ENCODE data around the gene CEP250. TPM values are rescaled to one million over a fixed set of nuclear protein-coding genes. Genes with fewer than 3 reads are reported as not detected.

CEP250 gene
- total RNA-seq, 1 donor from 2014 or later = 58.5 TPM

GRCh38 chr20:35466856-35467255, 11.5 kb downstream of the CEP250 start:
- H3K4me1 Mint-ChIP-seq (ENCODE audit: unreplicated experiment) = peaks cover 15% of the 10 kb centered on the region
- no peak for TF ChIP-seq CTCF (IDR thresholded peaks at IDR 0.05)
- H3K9me3 Mint-ChIP-seq (ENCODE audit: unreplicated experiment) = no peaks in the 10 kb centered on the region
- peaks cover 39% of the 10 kb centered on the region for H3K36me3 Mint-ChIP-seq (ENCODE audit: unreplicated experiment)
- DNase-seq (ENCODE audit: extremely low spot score, unreplicated experiment) = no peak
- H3K27ac Mint-ChIP-seq (ENCODE audit: unreplicated experiment) = peak overlapping the region; percentile 25
- no peak overlapping the region for H3K4me3 Mint-ChIP-seq (ENCODE audit: unreplicated experiment)
- H3K27me3 Mint-ChIP-seq (ENCODE audit: unreplicated experiment) = no peaks in the 10 kb centered on the region

- peaks cover 39% of the 10 kb centered on the region for H3K36me3 Mint-ChIP-seq (ENCODE audit: unreplicated experiment)
- no peak for TF ChIP-seq CTCF (IDR thresholded peaks at IDR 0.05)
- H3K9me3 Mint-ChIP-seq (ENCODE audit: unreplicated experiment) = no peaks in the 10 kb centered on the region
- no peaks in the 10 kb centered on the region for H3K27me3 Mint-ChIP-seq (ENCODE audit: unreplicated experiment)
- H3K4me1 Mint-ChIP-seq (ENCODE audit: unreplicated experiment) = peaks cover 14% of the 10 kb centered on the region
- peak overlapping the region; percentile 76 for H3K27ac Mint-ChIP-seq (ENCODE audit: unreplicated experiment)
- no peak overlapping the region for H3K4me3 Mint-ChIP-seq (ENCODE audit: unreplicated experiment)
- DNase-seq (ENCODE audit: extremely low spot score, unreplicated experiment) = no peak
Observed at GRCh38 chr20:35467339-35468224, 12.2 kb downstream of the CEP250 start.

GRCh38 chr20:35468671-35469334, 13.4 kb downstream of the CEP250 start:
- Mint-ChIP-seq H3K4me1 (ENCODE audit: unreplicated experiment) (peaks cover 14% of the 10 kb centered on the region), H3K4me3 (ENCODE audit: unreplicated experiment) (no peak overlapping the region), H3K27me3 (ENCODE audit: unreplicated experiment) (no peaks in the 10 kb centered on the region), H3K9me3 (ENCODE audit: unreplicated experiment) (no peaks in the 10 kb centered on the region), H3K36me3 (ENCODE audit: unreplicated experiment) (peaks cover 36% of the 10 kb centered on the region), H3K27ac (ENCODE audit: unreplicated experiment) (no peak overlapping the region)
- DNase-seq (ENCODE audit: extremely low spot score, unreplicated experiment) = no peak
- TF ChIP-seq CTCF (IDR thresholded peaks at IDR 0.05) = no peak

GRCh38 chr20:35472209-35472608, 16.8 kb downstream of the CEP250 start:
- peaks cover 10% of the 10 kb centered on the region for H3K4me1 Mint-ChIP-seq (ENCODE audit: unreplicated experiment)
- no peaks in the 10 kb centered on the region for H3K27me3 Mint-ChIP-seq (ENCODE audit: unreplicated experiment)
- DNase-seq (ENCODE audit: extremely low spot score, unreplicated experiment) = no peak
- H3K27ac Mint-ChIP-seq (ENCODE audit: unreplicated experiment) = no peak overlapping the region
- no peak for TF ChIP-seq CTCF (IDR thresholded peaks at IDR 0.05)
- H3K36me3 Mint-ChIP-seq (ENCODE audit: unreplicated experiment) = peaks cover 25% of the 10 kb centered on the region
- no peak overlapping the region for H3K4me3 Mint-ChIP-seq (ENCODE audit: unreplicated experiment)
- H3K9me3 Mint-ChIP-seq (ENCODE audit: unreplicated experiment) = no peaks in the 10 kb centered on the region

- DNase-seq (ENCODE audit: extremely low spot score, unreplicated experiment) = no peak
- H3K27ac Mint-ChIP-seq (ENCODE audit: unreplicated experiment) = no peak overlapping the region
- H3K27me3 Mint-ChIP-seq (ENCODE audit: unreplicated experiment) = no peaks in the 10 kb centered on the region
- H3K4me3 Mint-ChIP-seq (ENCODE audit: unreplicated experiment) = no peak overlapping the region
- H3K9me3 Mint-ChIP-seq (ENCODE audit: unreplicated experiment) = no peaks in the 10 kb centered on the region
- H3K4me1 Mint-ChIP-seq (ENCODE audit: unreplicated experiment) = no peaks in the 10 kb centered on the region
- H3K36me3 Mint-ChIP-seq (ENCODE audit: unreplicated experiment) = peaks cover 26% of the 10 kb centered on the region
- no peak for TF ChIP-seq CTCF (IDR thresholded peaks at IDR 0.05)
Observed at GRCh38 chr20:35473684-35474083, 18.3 kb downstream of the CEP250 start.

Data from osteocyte (in vitro differentiated cells).